Right atrium auricular region (tissue), 2 donors: ENCODE data around the gene HS6ST2. TPM values are rescaled to one million over a fixed set of nuclear protein-coding genes. Genes with fewer than 3 reads are reported as not detected.
A peak's percentile ranks its signal among the peaks of the same experiment; 100 is the strongest.

Experiments
- DNase-seq: peaks from one replicate; pipeline ENCODE4 v3.0.0-alpha.2; 2019; ENCODE audit warnings: low spot score
- H3K27ac ChIP-seq, 2 donors: fragments of 200-600 bp; sonication (generic); 1 replicate in 1 of 2; 2 replicates in 1 of 2; pipeline ENCODE4 v1.5.1; 2016 to 2019
- H3K27me3 ChIP-seq, 2 donors: fragments of 200-600 bp; sonication (generic); one replicate each; pipeline versions ENCODE4 v1.5.1 to v1.6.0; 2017 to 2019
- H3K36me3 ChIP-seq: fragments of 200-600 bp; sonication (generic); one replicate; pipeline ENCODE4 v1.5.1; 2016
- H3K4me1 ChIP-seq, 2 donors: fragments of 200-600 bp; sonication (generic); one replicate each; pipeline versions ENCODE4 v1.5.1 to v1.6.0; 2017 to 2019
- H3K4me3 ChIP-seq, 2 donors: fragments of 200-600 bp; sonication (generic); 1 replicate in 1 of 2; 2 replicates in 1 of 2; pipeline ENCODE4 v1.5.1; 2017 to 2019; ENCODE audit warnings: mild to moderate bottlenecking in 1 of 2, moderate library complexity in 1 of 2
- H3K9me3 ChIP-seq, 2 donors: fragments of 200-600 bp; sonication (generic); one replicate each; pipeline ENCODE4 v1.5.1; 2019
- total RNA-seq, 2 donors: library from RNA; depleted of rRNA; stranded (reverse); fragments of >200 nt; gene quantifications; one replicate each; pipeline ENCODE4 v1.1.0, GENCODE V29; 2016
- TF ChIP-seq, protein P1 (sequence below), 2 donors: fragments of 200-600 bp; sonication (generic); IDR thresholded peaks; one replicate each; pipeline ENCODE4 v1.5.1; 2019; ENCODE audit warnings: antibody characterized with exemption in 2 of 2

The HS6ST2 gene
- total RNA-seq, 2 donors from 2014 or later = 0.26 to 0.39 TPM

DNA sequence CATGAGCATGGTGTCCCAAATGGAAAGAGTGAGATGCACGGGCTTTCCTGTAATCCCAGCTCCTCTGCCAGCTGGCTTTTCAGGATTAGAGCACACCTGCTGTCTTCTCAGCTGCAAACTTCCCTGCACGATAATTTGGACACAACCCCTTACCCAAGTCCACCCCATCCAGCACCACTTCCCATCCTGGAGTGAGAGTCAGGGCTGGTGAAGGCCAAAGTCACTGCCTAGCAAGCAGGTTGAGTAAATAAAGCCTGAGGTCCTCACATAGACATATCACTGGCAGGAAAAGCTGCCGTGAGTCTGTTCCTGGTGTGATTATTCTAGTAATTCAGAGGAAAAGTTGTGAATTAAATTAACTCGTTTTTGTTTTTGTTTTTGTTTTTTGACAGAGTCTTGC lies 355.7 kb downstream of the HS6ST2 start:
- H3K27ac ChIP-seq = no peak overlapping the region
- TF ChIP-seq, protein P1, sequence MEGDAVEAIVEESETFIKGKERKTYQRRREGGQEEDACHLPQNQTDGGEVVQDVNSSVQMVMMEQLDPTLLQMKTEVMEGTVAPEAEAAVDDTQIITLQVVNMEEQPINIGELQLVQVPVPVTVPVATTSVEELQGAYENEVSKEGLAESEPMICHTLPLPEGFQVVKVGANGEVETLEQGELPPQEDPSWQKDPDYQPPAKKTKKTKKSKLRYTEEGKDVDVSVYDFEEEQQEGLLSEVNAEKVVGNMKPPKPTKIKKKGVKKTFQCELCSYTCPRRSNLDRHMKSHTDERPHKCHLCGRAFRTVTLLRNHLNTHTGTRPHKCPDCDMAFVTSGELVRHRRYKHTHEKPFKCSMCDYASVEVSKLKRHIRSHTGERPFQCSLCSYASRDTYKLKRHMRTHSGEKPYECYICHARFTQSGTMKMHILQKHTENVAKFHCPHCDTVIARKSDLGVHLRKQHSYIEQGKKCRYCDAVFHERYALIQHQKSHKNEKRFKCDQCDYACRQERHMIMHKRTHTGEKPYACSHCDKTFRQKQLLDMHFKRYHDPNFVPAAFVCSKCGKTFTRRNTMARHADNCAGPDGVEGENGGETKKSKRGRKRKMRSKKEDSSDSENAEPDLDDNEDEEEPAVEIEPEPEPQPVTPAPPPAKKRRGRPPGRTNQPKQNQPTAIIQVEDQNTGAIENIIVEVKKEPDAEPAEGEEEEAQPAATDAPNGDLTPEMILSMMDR (IDR thresholded peaks at IDR 0.05) = no peak
- no peak for DNase-seq
- no peaks in the 10 kb centered on the region for H3K36me3 ChIP-seq
- H3K27me3 ChIP-seq = no peaks in the 10 kb centered on the region
- no peak overlapping the region for H3K4me3 ChIP-seq
- H3K9me3 ChIP-seq = no peaks in the 10 kb centered on the region
- H3K4me1 ChIP-seq = no peaks in the 10 kb centered on the region

DNA sequence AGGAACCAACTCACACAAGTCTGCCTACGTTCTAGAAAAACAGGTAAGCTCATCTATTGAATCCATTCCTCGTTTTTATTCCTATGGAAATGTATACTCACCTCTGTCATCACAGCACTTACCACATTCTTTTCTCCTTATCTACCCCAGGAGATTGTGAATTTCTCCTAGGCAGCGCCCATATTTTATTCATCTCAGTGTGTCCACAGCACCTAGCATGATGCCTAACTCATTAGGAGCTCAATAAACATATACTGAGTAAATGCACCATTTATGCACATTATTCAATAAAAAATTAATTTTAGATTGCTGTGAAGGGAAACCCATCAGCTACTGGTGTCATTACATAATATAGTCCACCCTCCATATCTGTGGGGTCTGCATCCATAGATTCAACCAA lies 363.4 kb downstream of the HS6ST2 start:
- no peak overlapping the region for H3K4me3 ChIP-seq
- no peaks in the 10 kb centered on the region for H3K9me3 ChIP-seq
- no peak overlapping the region for H3K27ac ChIP-seq
- H3K27me3 ChIP-seq = no peaks in the 10 kb centered on the region
- TF ChIP-seq, protein P1 (IDR thresholded peaks at IDR 0.05) = no peak
- DNase-seq = no peak
- no peaks in the 10 kb centered on the region for H3K36me3 ChIP-seq
- no peaks in the 10 kb centered on the region for H3K4me1 ChIP-seq

GRCh38 chrX:132594129-132594528 lies 364.3 kb downstream of the HS6ST2 start:
- Histone ChIP-seq H3K9me3 (no peaks in the 10 kb centered on the region), H3K27me3 (no peaks in the 10 kb centered on the region), H3K4me1 (no peaks in the 10 kb centered on the region), H3K4me3 (no peak overlapping the region), H3K36me3 (no peaks in the 10 kb centered on the region), H3K27ac (no peak overlapping the region)
- TF ChIP-seq, protein P1 (IDR thresholded peaks at IDR 0.05) = no peak
- no peak for DNase-seq

DNA sequence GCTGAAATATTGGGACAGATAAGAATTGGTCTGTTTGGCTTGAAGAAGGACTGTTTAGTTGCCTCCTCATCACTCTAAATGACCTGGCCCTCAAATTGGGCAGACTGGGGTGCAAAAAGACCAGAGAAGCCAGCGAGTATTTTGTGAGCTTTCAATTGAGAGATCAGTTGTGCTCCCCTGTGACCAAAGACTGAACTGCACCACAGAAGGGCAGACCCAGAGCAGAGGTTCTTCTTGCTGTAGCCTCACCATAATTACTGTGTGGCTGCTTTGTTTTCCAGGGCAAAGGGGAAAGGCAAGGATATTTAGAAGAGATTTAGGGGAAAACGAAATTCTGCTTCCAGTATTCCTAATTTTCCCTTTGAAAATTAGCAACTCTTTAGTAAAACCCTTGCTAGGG lies 365.5 kb downstream of the HS6ST2 start:
- no peak overlapping the region for H3K4me3 ChIP-seq
- no peaks in the 10 kb centered on the region for H3K4me1 ChIP-seq
- H3K27me3 ChIP-seq = no peaks in the 10 kb centered on the region
- no peaks in the 10 kb centered on the region for H3K36me3 ChIP-seq
- no peak overlapping the region for H3K27ac ChIP-seq
- no peak for DNase-seq
- H3K9me3 ChIP-seq = no peaks in the 10 kb centered on the region
- TF ChIP-seq, protein P1 (IDR thresholded peaks at IDR 0.05) = peak in 1 of 2 donors; percentile 56

DNA sequence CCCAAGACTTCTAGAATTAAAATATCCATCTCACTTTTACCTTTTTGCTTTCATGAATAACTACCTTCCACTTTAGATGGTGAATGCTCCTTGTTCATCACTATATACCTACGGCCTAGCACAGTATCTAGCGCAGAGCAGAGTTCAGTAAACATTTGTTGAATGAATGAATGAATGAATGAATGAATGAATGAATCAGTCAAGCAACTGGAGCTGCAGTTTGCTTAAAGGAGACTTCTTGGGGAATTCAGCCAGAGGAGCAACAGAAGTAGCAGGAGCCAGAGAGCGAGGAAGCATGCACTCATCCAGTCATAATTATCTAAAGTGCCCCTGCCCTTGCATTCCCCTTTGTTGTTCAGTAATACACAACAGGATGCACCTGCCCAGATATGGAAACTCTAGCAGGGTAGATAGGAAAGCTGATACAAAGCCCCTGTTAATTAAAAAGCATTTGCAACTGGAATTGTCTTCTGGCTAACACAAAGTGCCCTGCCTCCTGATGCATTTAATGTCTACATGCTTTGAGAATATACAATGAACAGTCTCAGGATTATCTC lies 366.6 kb downstream of the HS6ST2 start:
- TF ChIP-seq, protein P1 (IDR thresholded peaks at IDR 0.05) = no peak
- Histone ChIP-seq H3K27me3 (no peaks in the 10 kb centered on the region), H3K4me1 (no peaks in the 10 kb centered on the region), H3K9me3 (no peaks in the 10 kb centered on the region), H3K27ac (no peak overlapping the region), H3K4me3 (no peak overlapping the region), H3K36me3 (no peaks in the 10 kb centered on the region)
- DNase-seq = no peak
